ENCODE data around the gene LYL1. TPM values are rescaled to one million over a fixed set of nuclear protein-coding genes. Genes with fewer than 3 reads are reported as not detected.
A peak's percentile ranks its signal among the peaks of the same experiment; 100 is the strongest.

LYL1 gene
- total and polyA plus RNA-seq, 2 of the 13 experiments (the other 11 are each of a cell fraction or from before 2014, with no cell fraction given) = 0.75 to 0.92 TPM

DNA sequence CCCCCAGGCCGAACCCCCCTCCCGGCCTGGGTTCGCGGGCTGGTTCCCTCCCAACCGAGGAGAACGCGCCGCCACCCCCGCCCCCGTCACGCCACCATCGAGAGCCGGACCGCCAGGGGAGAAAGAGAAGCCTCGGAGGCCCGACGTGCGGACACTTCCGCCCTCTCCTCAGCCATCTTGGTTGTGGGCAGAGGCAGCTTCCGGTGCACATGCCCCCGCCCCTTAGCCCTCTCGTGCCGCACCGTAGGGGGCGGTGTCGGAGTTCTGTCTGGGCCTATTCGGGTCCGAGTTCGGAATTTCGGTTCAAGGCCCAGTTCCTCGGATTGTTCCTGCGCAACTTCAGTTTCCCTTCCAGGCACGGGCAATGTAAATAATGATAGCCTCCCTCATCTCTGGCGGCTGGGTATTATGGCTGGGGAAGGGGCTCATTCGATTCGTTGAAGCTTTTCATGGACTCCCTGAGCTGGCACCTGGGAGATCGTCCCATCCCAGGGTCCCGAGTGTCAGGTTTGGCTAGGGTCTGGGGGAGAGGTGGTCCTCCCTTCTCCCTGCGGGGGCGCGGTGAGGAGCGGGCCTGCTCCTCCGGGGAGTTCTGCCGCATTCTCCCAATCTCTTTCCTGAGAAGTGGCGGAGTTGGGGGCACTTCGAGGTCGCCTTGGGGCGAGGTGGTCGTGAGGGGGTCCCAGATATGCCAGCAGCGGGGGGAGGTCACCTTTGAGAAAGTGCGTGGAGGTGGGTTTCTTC lies 47.7 kb upstream of the LYL1 start, which contains the start of the genes IER2 and STX10 (continued):
- TF ChIP-seq, protein P1, sequence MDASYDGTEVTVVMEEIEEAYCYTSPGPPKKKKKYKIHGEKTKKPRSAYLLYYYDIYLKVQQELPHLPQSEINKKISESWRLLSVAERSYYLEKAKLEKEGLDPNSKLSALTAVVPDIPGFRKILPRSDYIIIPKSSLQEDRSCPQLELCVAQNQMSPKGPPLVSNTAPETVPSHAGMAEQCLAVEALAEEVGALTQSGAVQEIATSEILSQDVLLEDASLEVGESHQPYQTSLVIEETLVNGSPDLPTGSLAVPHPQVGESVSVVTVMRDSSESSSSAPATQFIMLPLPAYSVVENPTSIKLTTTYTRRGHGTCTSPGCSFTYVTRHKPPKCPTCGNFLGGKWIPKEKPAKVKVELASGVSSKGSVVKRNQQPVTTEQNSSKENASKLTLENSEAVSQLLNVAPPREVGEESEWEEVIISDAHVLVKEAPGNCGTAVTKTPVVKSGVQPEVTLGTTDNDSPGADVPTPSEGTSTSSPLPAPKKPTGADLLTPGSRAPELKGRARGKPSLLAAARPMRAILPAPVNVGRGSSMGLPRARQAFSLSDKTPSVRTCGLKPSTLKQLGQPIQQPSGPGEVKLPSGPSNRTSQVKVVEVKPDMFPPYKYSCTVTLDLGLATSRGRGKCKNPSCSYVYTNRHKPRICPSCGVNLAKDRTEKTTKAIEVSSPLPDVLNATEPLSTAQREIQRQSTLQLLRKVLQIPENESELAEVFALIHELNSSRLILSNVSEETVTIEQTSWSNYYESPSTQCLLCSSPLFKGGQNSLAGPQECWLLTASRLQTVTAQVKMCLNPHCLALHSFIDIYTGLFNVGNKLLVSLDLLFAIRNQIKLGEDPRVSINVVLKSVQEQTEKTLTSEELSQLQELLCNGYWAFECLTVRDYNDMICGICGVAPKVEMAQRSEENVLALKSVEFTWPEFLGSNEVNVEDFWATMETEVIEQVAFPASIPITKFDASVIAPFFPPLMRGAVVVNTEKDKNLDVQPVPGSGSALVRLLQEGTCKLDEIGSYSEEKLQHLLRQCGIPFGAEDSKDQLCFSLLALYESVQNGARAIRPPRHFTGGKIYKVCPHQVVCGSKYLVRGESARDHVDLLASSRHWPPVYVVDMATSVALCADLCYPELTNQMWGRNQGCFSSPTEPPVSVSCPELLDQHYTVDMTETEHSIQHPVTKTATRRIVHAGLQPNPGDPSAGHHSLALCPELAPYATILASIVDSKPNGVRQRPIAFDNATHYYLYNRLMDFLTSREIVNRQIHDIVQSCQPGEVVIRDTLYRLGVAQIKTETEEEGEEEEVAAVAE (CRISPR knock-in tag; IDR thresholded peaks at IDR 0.05; ENCODE audit: borderline replicate concordance) = peak; percentile 54; the same call in 1 of the 2 replicates
- TF ChIP-seq, protein P2, sequence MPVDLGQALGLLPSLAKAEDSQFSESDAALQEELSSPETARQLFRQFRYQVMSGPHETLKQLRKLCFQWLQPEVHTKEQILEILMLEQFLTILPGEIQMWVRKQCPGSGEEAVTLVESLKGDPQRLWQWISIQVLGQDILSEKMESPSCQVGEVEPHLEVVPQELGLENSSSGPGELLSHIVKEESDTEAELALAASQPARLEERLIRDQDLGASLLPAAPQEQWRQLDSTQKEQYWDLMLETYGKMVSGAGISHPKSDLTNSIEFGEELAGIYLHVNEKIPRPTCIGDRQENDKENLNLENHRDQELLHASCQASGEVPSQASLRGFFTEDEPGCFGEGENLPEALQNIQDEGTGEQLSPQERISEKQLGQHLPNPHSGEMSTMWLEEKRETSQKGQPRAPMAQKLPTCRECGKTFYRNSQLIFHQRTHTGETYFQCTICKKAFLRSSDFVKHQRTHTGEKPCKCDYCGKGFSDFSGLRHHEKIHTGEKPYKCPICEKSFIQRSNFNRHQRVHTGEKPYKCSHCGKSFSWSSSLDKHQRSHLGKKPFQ (CRISPR knock-in tag; IDR thresholded peaks at IDR 0.05; ENCODE audit: insufficient replicate concordance) = no peak
- TF ChIP-seq, protein P3, sequence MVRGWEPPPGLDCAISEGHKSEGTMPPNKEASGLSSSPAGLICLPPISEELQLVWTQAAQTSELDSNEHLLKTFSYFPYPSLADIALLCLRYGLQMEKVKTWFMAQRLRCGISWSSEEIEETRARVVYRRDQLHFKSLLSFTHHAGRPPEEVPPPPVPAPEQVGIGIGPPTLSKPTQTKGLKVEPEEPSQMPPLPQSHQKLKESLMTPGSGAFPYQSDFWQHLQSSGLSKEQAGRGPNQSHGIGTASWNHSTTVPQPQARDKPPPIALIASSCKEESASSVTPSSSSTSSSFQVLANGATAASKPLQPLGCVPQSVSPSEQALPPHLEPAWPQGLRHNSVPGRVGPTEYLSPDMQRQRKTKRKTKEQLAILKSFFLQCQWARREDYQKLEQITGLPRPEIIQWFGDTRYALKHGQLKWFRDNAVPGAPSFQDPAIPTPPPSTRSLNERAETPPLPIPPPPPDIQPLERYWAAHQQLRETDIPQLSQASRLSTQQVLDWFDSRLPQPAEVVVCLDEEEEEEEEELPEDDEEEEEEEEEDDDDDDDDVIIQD (CRISPR knock-in tag; IDR thresholded peaks at IDR 0.05; ENCODE audit: low read depth) = no peak; the same call in 1 of the 2 replicates
- TF ChIP-seq NCOA5 (CRISPR knock-in tag; IDR thresholded peaks at IDR 0.05) (no peak), ELF3 (CRISPR knock-in tag; IDR thresholded peaks at IDR 0.05) (peak; percentile 82), RXRB (CRISPR knock-in tag; IDR thresholded peaks at IDR 0.05; ENCODE audit: borderline replicate concordance) (peak; percentile 77; the same call in 1 of the 2 replicates), MXD1 (CRISPR knock-in tag; IDR thresholded peaks at IDR 0.05) (peak; percentile 18; the same call in 1 of the 2 replicates), ETV6 (CRISPR knock-in tag; conservative IDR thresholded peaks at IDR 0.05) (no peak), ZNF83 (CRISPR knock-in tag; IDR thresholded peaks at IDR 0.05; ENCODE audit: borderline replicate concordance) (no peak), ZNF749 (CRISPR knock-in tag; IDR thresholded peaks at IDR 0.05; ENCODE audit: borderline replicate concordance) (no peak)
- TF ChIP-seq, protein P4, sequence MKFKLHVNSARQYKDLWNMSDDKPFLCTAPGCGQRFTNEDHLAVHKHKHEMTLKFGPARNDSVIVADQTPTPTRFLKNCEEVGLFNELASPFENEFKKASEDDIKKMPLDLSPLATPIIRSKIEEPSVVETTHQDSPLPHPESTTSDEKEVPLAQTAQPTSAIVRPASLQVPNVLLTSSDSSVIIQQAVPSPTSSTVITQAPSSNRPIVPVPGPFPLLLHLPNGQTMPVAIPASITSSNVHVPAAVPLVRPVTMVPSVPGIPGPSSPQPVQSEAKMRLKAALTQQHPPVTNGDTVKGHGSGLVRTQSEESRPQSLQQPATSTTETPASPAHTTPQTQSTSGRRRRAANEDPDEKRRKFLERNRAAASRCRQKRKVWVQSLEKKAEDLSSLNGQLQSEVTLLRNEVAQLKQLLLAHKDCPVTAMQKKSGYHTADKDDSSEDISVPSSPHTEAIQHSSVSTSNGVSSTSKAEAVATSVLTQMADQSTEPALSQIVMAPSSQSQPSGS (CRISPR knock-in tag; IDR thresholded peaks at IDR 0.05) = peak; percentile 59; the same call in 1 of the 2 replicates
- TF ChIP-seq, protein P5, sequence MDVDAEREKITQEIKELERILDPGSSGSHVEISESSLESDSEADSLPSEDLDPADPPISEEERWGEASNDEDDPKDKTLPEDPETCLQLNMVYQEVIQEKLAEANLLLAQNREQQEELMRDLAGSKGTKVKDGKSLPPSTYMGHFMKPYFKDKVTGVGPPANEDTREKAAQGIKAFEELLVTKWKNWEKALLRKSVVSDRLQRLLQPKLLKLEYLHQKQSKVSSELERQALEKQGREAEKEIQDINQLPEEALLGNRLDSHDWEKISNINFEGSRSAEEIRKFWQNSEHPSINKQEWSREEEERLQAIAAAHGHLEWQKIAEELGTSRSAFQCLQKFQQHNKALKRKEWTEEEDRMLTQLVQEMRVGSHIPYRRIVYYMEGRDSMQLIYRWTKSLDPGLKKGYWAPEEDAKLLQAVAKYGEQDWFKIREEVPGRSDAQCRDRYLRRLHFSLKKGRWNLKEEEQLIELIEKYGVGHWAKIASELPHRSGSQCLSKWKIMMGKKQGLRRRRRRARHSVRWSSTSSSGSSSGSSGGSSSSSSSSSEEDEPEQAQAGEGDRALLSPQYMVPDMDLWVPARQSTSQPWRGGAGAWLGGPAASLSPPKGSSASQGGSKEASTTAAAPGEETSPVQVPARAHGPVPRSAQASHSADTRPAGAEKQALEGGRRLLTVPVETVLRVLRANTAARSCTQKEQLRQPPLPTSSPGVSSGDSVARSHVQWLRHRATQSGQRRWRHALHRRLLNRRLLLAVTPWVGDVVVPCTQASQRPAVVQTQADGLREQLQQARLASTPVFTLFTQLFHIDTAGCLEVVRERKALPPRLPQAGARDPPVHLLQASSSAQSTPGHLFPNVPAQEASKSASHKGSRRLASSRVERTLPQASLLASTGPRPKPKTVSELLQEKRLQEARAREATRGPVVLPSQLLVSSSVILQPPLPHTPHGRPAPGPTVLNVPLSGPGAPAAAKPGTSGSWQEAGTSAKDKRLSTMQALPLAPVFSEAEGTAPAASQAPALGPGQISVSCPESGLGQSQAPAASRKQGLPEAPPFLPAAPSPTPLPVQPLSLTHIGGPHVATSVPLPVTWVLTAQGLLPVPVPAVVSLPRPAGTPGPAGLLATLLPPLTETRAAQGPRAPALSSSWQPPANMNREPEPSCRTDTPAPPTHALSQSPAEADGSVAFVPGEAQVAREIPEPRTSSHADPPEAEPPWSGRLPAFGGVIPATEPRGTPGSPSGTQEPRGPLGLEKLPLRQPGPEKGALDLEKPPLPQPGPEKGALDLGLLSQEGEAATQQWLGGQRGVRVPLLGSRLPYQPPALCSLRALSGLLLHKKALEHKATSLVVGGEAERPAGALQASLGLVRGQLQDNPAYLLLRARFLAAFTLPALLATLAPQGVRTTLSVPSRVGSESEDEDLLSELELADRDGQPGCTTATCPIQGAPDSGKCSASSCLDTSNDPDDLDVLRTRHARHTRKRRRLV (CRISPR knock-in tag; IDR thresholded peaks at IDR 0.05) = no peak
